ENCODE measurements around the gene HDAC7.

GRCh38 chr12:47855502-47855901 is 35.8 kb upstream of the HDAC7 start:
- TF ChIP-seq CTCF (conservative IDR thresholded peaks at IDR 0.05; ENCODE audit: low read depth in 2 of 2), result peak; percentile 30 to 39; a peak in 3 of 4 replicates
- TF ChIP-seq EZH2 (IDR thresholded peaks at IDR 0.05; ENCODE audit: low read depth, unreplicated experiment), result no peak
- no peak for TF ChIP-seq REST (IDR thresholded peaks at IDR 0.05; ENCODE audit: unreplicated experiment)
- no peak for TF ChIP-seq EZH2phosphoT487 (IDR thresholded peaks at IDR 0.05; ENCODE audit: unreplicated experiment)
- no peak for TF ChIP-seq POLR2AphosphoS5 (IDR thresholded peaks at IDR 0.05; ENCODE audit: low read depth)

Data from GM23338 (cell line).